Retinal pigment epithelial cell (primary cell): ENCODE data around the gene DNAH10.

Source experiments
- DNase-seq: peaks from one replicate; pipeline ENCODE4 v3.0.0-alpha.2; 2010; ENCODE audit warnings: low read depth
- H3K4me3 ChIP-seq: 2 replicates; pipeline ENCODE4 v1.5.1; 2011; ENCODE audit warnings: mild to moderate bottlenecking, low read length, control low read depth, moderate library complexity
- CTCF ChIP-seq: conservative IDR thresholded peaks from 2 replicates; pipeline ENCODE4 v1.5.1; 2011; ENCODE audit warnings: low read depth, low read length, control low read depth, inconsistent platforms

The DNAH10 gene

DNA sequence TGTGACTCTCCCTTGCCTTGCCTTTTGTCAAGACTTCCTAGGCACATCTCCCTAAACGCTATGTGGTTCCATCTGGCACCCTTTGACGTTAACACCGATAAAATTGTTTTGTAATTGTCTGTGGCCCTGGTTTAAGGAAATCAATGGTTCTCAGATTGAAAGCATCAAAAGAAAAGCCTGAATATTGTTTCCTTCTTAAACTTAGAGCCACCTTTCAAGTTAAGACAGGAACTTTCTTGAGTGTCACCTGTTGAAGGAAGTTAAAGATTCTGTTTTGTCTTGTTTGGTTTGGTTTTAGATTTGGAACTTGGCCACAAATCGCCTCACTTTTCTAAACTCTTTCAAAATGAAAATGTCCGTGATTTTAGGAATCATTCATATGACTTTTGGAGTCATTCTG lies 14.8 kb upstream of the DNAH10 start:
- TF ChIP-seq CTCF: no peak
- DNase-seq: no peak
- no peak overlapping the region for H3K4me3 ChIP-seq

GRCh38 chr12:123748161-123748560 lies 13.9 kb upstream of the DNAH10 start:
- H3K4me3 ChIP-seq: no peak overlapping the region
- TF ChIP-seq CTCF: no peak
- no peak for DNase-seq

DNA sequence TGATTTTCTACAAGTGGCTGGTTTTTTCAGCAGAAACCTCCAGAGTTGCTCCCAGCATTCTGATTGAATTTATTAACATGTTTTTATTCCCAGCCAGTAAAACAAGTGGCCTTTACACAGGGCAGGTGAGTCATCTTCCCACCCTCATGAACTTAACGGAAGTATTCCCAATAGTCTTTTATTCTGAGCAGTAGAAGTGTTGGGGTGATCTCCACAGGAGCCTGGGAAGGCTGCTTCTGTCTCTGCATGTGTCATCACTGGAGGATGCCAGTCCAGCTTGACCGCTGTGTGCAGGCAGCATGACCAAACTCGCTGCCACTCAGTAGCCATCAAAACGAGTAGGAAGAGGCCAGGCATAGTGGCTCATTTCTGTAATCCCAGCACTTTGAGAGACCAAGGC lies 13.4 kb upstream of the DNAH10 start:
- no peak for TF ChIP-seq CTCF
- no peak for DNase-seq
- H3K4me3 ChIP-seq: no peak overlapping the region

- H3K4me3 ChIP-seq: no peak overlapping the region
- no peak for DNase-seq
- TF ChIP-seq CTCF: no peak
Observed at GRCh38 chr12:123749355-123749754, 12.7 kb upstream of the DNAH10 start.

GRCh38 chr12:123750159-123750656 lies 11.9 kb upstream of the DNAH10 start:
- no peak for TF ChIP-seq CTCF
- no peak overlapping the region for H3K4me3 ChIP-seq

GRCh38 chr12:123752046-123752445 lies 10.1 kb upstream of the DNAH10 start:
- TF ChIP-seq CTCF: no peak
- H3K4me3 ChIP-seq: no peak overlapping the region
- DNase-seq: no peak

More at GRCh38 chr12:123750159-123750656, 11.9 kb upstream of the DNAH10 start:
- DNase-seq: no peak

DNA sequence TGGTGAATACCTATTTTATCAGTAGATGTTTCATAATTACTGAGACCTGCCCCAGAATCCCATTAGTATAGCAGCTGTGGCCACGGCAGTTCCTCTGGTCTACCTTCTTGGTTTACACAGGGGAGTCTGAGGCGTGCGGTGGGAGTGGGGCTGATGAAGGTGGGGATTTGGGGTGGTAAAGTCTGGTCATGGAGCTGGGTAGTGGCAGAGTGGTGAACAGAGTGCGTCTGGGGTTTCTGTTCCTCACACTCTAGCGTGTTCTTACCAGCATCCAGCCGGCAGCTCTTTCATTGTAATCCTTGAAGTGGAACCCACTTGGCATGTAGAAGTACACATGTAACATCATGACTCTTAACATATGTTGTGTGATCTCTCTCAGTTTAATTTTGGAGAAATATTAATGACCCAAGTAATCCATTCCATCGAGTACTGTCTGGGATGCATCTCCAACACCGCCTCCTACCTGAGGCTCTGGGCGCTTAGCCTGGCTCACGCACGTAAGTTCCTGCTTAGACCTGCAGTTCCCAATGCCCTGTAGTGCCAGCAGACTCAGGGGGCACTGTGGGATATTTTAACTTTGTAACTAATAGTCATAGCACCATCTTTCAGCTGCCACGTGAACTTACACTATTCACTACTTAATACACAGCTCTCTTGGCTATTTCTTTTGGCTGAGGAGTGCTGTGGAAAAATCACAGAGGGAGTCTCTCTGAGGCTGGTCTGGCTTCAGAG lies 7.9 kb upstream of the DNAH10 start:
- H3K4me3 ChIP-seq: no peak overlapping the region
- no peak for DNase-seq
- TF ChIP-seq CTCF: no peak
